GM18502 (cell line): ENCODE measurements around the gene IMPDH1.
A peak's percentile ranks its signal among the peaks of the same experiment; 100 is the strongest.

Experiments used
- ATAC-seq: cut with Tn5 transposase; IDR thresholded peaks from one replicate; pipeline ENCODE4 v1.9.1; 2021; ENCODE audit warnings: mild to moderate bottlenecking; ENCODE audit not compliant: unreplicated experiment, poor library complexity

The IMPDH1 gene

GRCh38 chr7:128435327-128435686 is 25.5 kb upstream of the IMPDH1 start:
- ATAC-seq: no peak

GRCh38 chr7:128434413-128435326 is 24.9 kb upstream of the IMPDH1 start:
- ATAC-seq: no peak

- ATAC-seq: no peak
Measured at GRCh38 chr7:128431754-128432153, 22.0 kb upstream of the IMPDH1 start.

- no peak for ATAC-seq
Measured at GRCh38 chr7:128431221-128431620, 21.4 kb upstream of the IMPDH1 start.

- no peak for ATAC-seq
Measured at GRCh38 chr7:128430207-128430606, 20.4 kb upstream of the IMPDH1 start.

- no peak for ATAC-seq
Measured at GRCh38 chr7:128427289-128427891, 17.6 kb upstream of the IMPDH1 start.

GRCh38 chr7:128425850-128426249 is 16.1 kb upstream of the IMPDH1 start:
- ATAC-seq: peak; percentile 52

GRCh38 chr7:128424686-128425275 is 15.0 kb upstream of the IMPDH1 start:
- no peak for ATAC-seq

GRCh38 chr7:128422842-128423241 is 13.1 kb upstream of the IMPDH1 start:
- no peak for ATAC-seq

- no peak for ATAC-seq
Measured at GRCh38 chr7:128422037-128422436, 12.3 kb upstream of the IMPDH1 start.

GRCh38 chr7:128421384-128421783 is 11.6 kb upstream of the IMPDH1 start:
- no peak for ATAC-seq

GRCh38 chr7:128420773-128421172 is 11.0 kb upstream of the IMPDH1 start:
- ATAC-seq: no peak

- no peak for ATAC-seq
Measured at GRCh38 chr7:128419257-128419656, 9.5 kb upstream of the IMPDH1 start.

GRCh38 chr7:128417071-128417470 is 7.3 kb upstream of the IMPDH1 start:
- no peak for ATAC-seq

- ATAC-seq: no peak
Measured at GRCh38 chr7:128415217-128415785, 5.5 kb upstream of the IMPDH1 start.

- no peak for ATAC-seq
Measured at GRCh38 chr7:128410451-128410753, 620 bp upstream of the IMPDH1 start.

- no peak for ATAC-seq
Measured at GRCh38 chr7:128408709-128409595, 830 bp downstream of the IMPDH1 start.

GRCh38 chr7:128407751-128408708 is 1.8 kb downstream of the IMPDH1 start:
- ATAC-seq: no peak

- ATAC-seq: no peak
Measured at GRCh38 chr7:128407233-128407589, 2.6 kb downstream of the IMPDH1 start.
